Renal cortical epithelial cell (primary cell): ENCODE results near the gene PDHX. TPM values are rescaled to one million over a fixed set of nuclear protein-coding genes. Genes with fewer than 3 reads are reported as not detected.

Experiments used
- DNase-seq: peaks from one replicate; pipeline ENCODE4 v3.0.0-alpha.2; 2011; ENCODE audit warnings: low read depth
- total RNA-seq: library from RNA; depleted of rRNA; stranded (reverse); fragments of >200 nt; gene quantifications from 2 replicates; pipeline ENCODE4 v1.2.3, GENCODE V29; 2014

The PDHX gene
- total RNA-seq, 1 donor from 2014 or later = 67.6 TPM

DNA sequence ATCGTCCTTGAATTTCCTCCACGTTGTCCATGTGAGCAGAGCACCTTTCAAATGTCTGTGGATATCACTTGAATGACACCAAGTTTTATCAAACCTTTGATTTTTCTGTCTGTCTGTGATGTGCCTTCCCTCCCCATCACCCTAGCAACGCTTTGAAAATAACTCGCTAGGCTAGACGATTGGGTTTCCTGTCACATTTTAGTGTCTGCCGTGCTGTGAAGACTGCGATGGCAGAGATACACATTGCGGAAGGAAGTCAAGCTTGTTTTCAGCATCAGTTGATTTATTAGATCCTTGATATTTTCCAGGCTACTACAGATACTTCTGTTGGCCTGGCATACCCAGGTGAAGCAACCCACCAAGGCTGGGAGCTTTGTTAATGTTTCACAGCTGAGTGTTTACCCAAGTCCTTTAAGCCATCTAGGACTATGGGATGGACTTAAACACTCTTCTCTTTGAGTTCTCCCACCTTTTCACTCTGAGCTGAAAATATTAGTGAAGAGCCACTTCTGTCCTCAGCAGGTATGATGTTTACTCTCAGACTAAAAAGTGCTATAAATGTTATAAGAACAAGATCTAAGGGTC, 128.9 kb downstream of the PDHX start:
- DNase-seq = peak; percentile 63

Other genes starting within 250 kb of the PDHX start
- gene APIP, start 239 bp upstream of the PDHX start, total RNA-seq = 28.5 and 35.8 TPM in 2 replicates
- 259 and 461 TPM in 2 replicates for gene CD44, start 222.6 kb downstream of the PDHX start, total RNA-seq